ENCODE measurements around the gene RERG. TPM values are rescaled to one million over a fixed set of nuclear protein-coding genes. Genes with fewer than 3 reads are reported as not detected.

RERG gene
- total RNA-seq, 1 donor from 2014 or later = 1.9 TPM

- ATAC-seq = peak; percentile 60
Observed at GRCh38 chr12:15216036-15216889, 5.0 kb downstream of the RERG start.

GRCh38 chr12:15214851-15215601 is 6.2 kb downstream of the RERG start:
- ATAC-seq = no peak

- ATAC-seq = no peak
Observed at GRCh38 chr12:15212930-15213329, 8.3 kb downstream of the RERG start.

- ATAC-seq = no peak
Observed at GRCh38 chr12:15209782-15210181, 11.4 kb downstream of the RERG start.

GRCh38 chr12:15208871-15209656 is 12.2 kb downstream of the RERG start:
- ATAC-seq = no peak

GRCh38 chr12:15208140-15208539 is 13.1 kb downstream of the RERG start:
- ATAC-seq = peak; percentile 48

GRCh38 chr12:15206831-15207389 is 14.3 kb downstream of the RERG start:
- no peak for ATAC-seq

GRCh38 chr12:15206338-15206737 is 14.9 kb downstream of the RERG start:
- ATAC-seq = no peak

- no peak for ATAC-seq
Observed at GRCh38 chr12:15205341-15206010, 15.7 kb downstream of the RERG start.

GRCh38 chr12:15201456-15201855 is 19.8 kb downstream of the RERG start:
- ATAC-seq = no peak

- no peak for ATAC-seq
Observed at GRCh38 chr12:15201056-15201455, 20.2 kb downstream of the RERG start.

- ATAC-seq = no peak
Observed at GRCh38 chr12:15200641-15201040, 20.6 kb downstream of the RERG start.

GRCh38 chr12:15199930-15200329 is 21.3 kb downstream of the RERG start:
- no peak for ATAC-seq

GRCh38 chr12:15196678-15197505 is 24.3 kb downstream of the RERG start:
- ATAC-seq = no peak

GRCh38 chr12:15196221-15196620 is 25.0 kb downstream of the RERG start:
- no peak for ATAC-seq

GRCh38 chr12:15194456-15195368 is 26.5 kb downstream of the RERG start:
- no peak for ATAC-seq

- ATAC-seq = peak; percentile 33
Observed at GRCh38 chr12:15193946-15194345, 27.3 kb downstream of the RERG start.

- no peak for ATAC-seq
Observed at GRCh38 chr12:15192720-15193119, 28.5 kb downstream of the RERG start.

- no peak for ATAC-seq
Observed at GRCh38 chr12:15188127-15188526, 33.1 kb downstream of the RERG start.

GRCh38 chr12:15186597-15186996 is 34.6 kb downstream of the RERG start:
- no peak for ATAC-seq
